M059J (cell line): ENCODE results near the gene TBXAS1. TPM values are rescaled to one million over a fixed set of nuclear protein-coding genes. Genes with fewer than 3 reads are reported as not detected.
A peak's percentile ranks its signal among the peaks of the same experiment; 100 is the strongest.

Experiments
- DNase-seq: peaks from one replicate; pipeline ENCODE4 v3.0.0-alpha.2; 2012; ENCODE audit warnings: low read depth
- total RNA-seq: library from RNA; depleted of rRNA; stranded (reverse); fragments of >200 nt; shearing (Covaris generic); gene quantifications from 2 replicates; pipeline ENCODE4 v1.2.3, GENCODE V29; 2014

Gene TBXAS1
- total RNA-seq, 1 experiment from 2014 or later: 7.8 TPM

DNA sequence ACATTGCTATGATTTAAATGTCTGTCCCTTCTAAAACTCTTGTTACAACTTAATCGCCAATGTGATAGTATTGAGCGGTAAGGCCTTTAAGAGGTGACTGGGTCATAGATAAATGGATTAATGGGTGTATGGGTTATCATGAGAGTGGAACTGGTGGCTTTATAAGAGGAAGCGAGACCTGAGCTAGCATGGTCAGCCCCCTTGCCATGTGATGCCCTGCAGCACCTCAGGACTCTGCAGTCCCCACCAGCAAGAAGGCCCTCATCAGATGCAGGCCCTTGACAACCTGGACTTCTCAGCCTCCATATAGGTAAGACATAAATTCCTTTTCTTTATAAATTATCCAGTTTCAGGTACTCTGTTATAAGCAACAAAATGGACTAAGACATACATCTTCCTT lies 218.1 kb downstream of the TBXAS1 start:
- DNase-seq: no peak

DNA sequence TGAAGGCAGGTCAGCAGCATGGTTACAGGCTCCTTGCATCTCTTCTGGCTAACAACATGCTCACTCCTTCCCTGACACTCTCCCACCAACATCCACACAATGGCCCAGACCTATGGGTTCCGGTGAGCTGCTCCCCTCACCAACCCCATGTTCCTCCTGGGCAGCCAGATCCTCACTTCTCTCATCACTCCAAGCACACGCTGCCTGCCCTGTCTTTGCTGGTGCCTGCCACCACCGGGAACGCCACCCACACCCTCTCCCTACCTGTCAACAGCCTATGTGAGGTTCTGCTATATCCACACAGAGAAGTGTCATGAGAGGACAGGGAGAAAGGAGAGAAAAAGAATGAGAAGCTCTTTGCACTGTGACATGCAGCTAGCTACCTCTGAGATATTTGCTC lies 219.1 kb downstream of the TBXAS1 start:
- no peak for DNase-seq

DNA sequence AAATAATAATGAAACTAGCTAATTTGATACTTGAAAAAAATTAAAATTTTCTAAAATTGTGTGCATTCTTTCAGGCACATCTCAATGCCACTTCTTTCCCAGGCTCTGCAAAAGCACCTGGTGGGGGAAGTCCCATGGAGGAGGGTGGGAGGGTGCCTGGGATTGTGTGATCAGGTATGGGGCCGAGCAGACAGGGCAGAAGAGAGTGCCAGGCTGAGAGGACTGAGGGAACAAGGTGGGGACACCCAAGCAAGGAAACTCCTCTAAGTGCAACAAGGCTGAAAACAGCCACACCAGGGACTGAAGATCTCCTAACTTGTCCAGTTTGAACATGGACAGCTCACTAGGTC lies 219.9 kb downstream of the TBXAS1 start:
- DNase-seq: no peak

DNA sequence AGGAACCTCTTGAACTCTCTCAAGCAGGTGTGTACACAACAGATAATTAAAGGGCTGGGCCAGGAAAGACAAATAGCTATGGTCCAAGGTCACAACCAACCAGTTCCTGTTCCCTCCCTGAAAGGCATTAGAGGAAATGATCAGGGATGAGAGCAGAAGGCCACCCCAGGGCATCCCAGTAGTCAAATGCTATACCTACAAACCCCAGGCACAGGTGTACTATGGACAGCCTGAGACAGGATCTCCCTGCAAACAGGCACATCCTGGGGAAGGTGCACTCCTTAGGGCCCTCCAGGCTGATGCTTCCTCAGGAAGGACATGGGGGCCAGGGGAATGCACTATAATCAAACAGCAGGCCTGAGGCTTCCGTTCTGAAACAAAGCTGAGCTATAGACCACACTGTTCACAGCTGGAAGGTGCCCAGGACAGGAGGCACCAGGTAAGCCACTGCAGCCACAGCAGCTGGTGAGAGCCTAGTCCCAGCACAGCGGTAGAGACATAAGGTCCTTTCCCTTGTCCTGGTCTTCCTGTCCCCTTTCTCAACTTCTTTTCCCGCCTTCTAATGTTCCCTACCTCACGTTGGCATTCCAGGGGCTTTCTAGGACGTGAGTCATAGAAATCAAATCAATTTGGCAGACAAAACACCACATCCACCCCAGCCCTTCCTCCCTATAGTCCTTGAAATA lies 220.4 kb downstream of the TBXAS1 start:
- peak; percentile 56 for DNase-seq

DNA sequence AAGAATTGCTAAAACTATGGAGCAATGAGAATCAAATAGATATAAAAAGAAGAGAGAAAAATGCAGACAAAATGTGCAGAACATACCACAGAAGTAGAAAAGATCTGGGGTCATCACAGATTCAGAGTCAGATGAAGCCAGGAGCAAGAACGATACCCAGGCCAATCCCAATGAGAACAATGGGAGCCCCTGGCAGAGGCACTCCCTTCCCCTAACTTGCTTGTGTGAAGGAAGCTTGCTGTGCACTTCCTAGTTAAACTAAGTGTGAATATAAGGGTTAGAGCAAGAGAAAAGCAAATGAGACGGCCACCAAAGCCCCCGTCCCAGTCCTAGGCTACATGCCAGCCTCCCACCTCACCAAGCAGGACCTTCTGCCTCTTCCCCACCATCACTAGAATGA lies 221.0 kb downstream of the TBXAS1 start:
- DNase-seq: no peak

DNA sequence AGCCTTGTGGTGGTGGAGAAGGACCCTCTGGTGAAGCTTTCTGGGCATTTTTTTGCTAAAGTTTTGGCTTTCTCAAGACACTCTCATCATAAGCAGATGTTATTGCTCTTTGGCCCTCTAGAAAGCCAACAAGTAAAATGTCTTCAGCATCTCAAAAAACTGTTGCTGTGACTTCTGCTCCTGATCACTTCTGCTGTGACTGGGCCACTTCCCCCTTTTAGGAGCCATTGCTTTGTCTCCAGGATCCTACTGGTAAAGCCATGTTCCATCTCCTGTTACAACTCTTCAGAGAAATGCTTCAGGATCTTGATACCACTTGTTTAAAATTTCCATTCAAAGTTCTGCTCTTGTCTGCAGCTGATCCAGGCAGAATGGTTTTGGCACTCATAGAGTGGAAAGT lies 222.8 kb downstream of the TBXAS1 start:
- no peak for DNase-seq

DNA sequence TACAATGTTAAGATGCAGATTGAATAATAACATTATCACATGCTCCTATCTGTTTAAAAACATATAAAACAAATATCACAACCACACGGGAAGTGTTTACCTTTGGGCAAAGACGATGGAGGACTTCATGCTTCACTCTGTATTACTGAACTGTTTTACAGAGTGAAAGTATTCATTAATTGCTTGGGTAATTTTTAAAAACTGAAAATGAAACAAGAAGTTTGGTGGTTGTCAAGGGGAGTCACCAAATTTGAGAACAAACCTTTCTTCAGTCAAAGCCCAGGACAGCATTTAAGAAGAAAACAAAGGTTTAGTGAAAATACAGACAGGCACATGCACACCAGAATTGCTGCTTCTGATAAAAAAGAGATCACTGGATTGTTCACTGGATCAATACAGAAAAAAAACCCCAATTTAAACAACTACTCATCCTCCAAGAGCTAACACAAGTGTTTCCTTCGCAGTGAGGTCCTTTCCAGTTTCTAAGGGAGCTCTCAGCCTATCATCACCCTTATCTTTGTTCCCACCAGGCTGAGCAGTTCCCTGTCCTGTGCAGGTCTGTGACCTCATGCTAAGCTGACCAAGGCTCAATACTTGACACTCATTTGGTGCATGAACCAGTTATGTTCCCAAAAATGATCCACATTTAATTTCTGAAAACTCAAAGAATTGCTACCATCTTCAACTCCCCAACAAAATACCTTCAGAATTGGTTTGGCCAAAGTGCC lies 224.9 kb downstream of the TBXAS1 start:
- DNase-seq: no peak

DNA sequence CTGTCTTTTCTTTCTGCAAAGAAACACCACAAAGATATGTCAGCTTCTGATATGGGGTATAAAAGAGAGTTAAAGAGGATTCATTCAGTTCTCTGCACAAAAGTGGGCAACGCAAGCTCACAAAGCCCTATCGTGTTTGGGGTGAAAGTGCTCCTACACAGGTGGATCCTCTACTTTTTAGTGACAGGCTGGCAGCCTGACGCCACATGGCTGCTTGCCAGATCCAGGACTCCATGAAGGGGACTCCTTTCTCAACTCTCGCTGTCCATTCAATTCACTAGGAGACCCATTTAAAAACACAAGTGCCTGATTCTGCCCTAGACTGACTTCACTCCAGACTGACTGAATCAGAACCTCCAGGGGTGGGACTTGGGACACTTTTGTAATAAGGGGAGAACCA lies 225.7 kb downstream of the TBXAS1 start:
- DNase-seq: no peak

DNA sequence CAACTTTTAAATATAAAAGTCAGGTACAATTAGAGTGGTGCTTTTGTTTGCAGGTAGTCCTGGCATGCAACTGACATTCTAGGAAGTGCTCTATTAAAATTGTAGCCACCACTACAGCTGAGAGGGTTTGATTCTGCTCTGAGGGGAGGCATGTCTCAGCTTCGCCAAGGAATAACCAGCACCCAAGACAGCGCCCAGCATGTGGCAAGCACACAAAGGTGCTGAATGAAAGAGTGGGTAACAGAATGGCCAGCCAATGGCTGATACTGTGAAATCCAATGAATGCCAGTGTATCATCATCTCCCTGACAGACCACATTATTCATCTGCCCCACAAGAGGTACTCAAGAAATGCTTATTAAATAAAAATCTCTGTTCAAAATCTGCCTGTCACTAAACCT lies 226.8 kb downstream of the TBXAS1 start:
- no peak for DNase-seq

DNA sequence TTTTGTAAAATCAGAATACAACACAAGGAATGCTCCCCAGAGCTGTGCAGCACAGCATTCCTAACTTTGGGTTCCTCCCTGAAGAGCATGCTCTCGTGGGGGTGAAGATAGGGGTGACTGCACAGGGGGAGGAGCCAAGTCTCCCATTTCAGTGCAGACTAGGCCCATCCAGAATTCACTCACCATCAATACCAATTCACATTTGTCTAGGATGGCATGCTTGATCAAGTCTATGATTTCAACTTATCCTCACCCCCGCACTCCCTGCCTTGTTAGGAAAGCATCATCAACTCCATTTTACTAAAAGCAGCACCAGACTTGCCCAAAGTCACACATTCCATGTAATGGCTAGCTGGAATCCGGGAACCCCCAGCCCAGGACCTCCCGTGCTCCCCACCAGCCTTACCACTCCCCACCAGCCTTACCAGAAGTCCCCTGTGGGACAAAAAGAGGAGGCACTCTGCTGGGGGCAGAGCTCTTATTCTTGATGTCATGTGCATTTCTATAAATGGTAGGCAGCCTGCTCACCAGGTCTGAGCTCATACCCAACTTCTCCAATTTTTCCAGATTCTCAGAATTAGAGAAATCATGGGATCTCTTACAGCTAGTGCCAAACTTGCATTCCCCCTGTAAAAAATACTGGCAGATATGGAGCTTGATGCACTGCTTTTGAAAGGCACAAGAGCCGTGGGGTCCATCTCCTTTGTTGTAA lies 227.5 kb downstream of the TBXAS1 start:
- DNase-seq: no peak

DNA sequence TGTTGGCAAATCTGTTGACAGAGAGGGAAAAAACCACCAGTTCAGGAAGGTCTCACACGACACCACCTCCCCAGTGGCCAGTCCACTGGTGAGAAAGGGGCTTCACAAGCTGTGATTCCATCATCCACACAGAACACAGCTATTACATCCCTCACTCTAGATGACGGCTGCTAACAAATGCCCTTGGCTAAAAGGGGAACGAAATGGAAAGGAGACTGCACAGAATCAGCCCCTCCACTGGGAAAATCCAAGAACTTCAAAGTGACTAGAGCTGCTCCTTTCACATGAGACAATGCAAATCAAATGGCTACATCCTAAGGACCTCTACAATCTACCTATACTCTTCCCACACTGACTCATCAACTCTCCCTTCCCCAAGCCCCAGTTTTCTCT lies 228.1 kb downstream of the TBXAS1 start:
- no peak for DNase-seq

DNA sequence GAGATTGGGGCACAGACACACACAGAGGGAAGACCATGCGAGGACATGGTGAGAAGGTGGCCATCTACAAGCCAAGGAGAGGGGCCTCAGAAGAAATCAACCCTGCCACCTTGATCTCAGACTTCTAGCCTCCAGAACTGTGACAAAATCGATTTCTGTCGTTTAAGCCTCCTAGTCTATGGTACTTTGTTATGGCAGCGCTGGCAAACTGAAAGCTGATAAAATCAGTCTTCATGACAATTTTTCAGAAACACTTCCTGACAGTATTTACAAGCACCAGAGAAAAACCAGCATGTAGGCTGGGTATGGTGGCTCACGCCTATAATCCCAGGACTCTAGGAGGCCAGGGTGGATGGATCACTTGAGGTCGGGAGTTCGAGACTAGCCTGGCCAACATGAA lies 229.5 kb downstream of the TBXAS1 start:
- DNase-seq: no peak

DNA sequence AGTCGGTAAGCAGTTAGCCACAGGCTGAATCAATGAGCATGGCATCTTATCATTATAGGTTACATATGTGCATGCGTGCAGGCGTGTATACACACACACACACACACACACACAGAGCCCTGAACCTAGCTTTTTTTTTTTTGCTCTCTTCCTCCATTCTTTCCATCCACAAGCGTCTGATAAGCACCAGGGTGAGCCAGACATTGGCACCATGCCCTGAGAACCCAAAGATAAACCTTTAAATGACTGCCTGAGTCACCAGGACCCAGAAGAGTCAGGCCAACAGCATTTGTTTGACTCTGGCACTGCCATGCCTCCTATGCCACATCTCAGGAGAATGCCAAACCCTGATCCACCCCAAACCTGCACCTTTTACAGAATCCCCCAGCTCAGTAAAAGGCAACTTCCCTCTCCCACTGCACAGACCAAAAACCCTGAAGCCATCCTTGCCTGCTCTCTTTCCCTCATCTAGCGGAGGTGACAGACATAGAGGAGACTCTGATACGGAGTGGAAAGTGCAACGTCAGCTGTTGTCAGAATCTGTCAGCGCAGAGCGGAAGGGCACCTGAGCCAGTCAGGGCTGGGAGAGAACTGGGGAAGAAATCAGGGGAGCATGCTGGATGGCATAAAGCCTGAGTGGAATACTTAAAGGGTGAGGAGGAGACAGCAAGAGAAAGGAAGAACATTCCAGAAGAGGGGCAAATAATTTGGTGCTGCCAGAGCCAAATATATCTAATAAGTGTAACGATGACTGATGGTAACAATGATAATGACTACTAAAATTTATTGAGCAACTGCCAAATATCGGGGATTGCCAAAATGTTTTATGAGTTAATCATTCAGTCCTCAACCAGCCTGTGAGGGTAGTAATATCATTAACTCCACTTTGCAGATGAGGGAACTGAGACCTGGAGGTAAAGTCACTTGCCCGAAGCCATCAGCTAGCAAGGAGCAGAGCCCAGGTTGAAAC lies 230.5 kb downstream of the TBXAS1 start:
- DNase-seq: peak; percentile 99

DNA sequence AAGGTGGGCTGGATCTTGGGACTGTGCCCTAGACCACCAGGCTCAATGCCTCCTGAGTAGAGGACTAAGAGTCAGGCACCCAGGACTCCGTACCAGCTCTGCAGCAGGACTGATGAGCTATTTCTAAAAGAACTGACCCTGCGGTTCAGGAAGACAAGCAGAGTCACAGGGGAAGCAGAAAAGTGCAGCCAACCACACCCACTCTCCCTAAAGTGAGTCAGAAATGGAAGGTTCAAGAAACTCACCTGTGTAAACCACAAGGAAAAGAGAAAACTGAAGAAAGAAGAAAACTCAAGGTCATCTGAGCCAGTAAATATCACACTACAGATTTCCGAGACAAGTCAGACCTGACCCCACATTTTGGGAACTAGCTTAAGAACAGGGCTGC lies 231.2 kb downstream of the TBXAS1 start:
- peak; percentile 75 for DNase-seq

DNA sequence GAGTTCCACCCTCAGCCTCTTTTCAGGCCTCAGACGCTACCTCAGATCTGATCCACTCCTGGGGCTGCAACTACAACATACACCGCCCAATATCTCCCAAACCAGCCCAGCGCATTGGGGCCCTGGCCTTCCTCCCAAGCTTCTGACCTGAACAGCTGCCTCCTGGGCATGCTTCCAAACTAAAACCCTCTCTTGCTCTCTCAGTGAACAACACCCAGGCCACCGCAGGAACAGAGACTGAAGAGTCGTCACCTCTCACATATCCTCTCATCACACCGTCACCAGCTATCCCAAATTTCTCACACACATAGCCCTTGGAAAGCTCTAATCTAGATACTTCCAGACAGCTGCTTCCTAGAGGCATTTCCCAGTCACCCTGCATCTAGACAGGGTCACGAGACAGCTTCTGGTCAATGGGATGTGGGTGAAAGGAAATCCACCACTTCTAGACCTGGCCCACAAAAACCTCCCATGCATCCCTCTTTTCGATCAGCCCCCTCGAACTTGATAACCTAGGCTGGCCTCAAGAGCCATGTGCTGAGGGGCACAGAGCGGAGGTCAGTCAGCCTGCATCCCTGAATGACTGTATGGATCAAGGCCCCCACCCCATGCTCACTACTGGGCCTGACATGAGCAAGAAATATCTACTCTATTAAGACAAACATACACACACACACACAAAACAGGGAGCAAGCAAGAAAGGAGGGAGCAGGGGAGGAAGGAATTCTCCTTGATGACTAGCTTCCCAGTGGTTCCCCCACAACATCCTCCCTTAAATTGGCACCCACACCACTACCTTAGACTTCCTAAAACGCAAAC lies 231.9 kb downstream of the TBXAS1 start:
- DNase-seq: peak; percentile 65

DNA sequence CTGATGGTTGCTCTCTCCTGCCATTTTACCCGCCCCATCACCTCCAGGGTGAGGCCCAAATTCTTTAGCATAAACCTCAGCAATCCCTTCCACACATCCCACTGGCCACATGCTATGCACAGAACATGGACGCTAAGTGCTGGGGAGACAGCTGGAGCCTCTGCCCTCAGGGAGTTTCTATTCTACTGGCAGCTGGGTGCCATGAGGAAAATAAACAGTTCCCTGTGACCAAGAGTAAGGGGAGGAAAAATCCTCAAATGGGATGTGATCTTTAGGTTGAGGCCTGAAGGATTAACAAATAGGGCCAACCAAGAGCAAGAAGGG lies 232.5 kb downstream of the TBXAS1 start:
- DNase-seq: peak; percentile 39

DNA sequence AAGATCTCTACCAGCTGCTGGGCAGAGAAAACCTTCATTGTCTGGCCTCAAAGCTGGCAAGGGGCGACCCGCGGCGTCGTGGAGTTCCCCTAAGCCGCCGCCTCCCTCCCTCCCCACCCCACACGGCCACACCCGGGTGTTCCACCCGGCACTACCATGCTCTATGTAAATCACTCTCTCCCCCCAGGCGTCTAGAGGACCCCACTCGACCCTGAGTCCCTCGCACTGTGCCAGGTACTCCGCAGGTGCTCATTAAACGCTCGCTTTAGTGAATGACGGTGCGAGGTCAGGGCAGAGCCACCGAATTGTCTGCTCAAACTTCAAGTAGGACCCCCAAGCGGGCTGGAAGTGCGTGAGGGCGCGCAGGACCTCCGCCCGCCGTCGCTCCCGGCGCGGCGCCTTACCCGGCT lies 233.1 kb downstream of the TBXAS1 start:
- peak; percentile 38 for DNase-seq

DNA sequence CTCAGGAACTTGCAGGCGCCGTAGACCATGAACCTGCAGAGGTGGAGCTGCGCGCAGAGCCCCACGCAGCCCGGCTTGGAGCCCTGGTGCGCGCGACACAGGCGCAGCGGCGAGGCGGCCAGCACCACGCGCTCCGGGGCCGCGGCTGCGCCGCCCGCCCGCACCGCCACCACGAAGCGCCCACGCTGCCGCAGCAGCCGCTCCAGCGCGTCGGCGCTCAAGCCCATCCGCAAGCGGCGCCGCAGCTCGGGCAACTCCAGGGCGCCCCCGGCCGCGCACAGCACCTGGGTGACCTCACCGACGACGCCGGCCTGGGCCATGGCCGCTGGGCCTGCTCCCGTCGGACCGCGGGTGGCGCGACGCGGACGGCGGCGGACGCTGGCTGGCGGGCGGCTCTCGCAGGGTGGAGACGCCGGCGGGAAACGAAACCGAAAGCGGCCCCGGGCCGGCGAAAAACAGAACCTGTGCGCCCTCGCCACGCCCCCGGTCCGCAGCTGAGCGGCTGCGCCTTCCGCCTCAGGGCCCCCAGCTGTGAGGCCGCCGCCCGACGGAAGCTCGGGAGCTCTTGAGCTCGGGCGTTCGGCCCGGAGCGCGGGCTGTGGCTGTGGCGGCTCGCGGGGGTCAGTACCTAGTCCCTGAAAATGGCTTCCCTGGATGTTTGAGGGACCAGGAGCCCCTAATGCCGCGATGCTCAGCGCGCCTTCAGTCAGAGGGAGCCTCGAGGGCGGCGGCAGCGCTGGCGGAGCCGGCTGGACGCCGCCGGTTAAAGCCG lies 233.7 kb downstream of the TBXAS1 start, which contains the start of gene PARP12:
PARP12 (minus strand) TSS at position 424 of the 772 bp plus-strand sequence; CDS start at position 320, 104 bp downstream.
- DNase-seq: peak; percentile 88

DNA sequence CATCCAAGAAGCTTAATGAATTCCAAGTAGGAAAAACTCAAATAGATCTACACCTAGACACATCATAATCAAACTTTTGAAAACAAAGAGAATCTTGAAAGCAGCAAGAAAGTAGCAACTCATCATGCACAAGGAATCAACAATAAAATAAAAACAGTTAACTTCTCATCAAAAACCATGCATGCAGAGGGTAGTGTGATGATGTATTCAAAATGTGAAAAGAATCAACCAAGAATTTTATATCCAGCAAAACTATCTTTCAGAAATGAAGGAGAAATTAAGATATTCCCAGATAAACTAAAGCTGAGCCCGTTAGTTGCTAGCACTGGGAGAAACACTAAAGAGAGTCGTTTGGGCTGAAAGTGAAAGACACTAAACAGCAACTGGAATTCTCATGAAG lies 238.0 kb downstream of the TBXAS1 start:
- no peak for DNase-seq

DNA sequence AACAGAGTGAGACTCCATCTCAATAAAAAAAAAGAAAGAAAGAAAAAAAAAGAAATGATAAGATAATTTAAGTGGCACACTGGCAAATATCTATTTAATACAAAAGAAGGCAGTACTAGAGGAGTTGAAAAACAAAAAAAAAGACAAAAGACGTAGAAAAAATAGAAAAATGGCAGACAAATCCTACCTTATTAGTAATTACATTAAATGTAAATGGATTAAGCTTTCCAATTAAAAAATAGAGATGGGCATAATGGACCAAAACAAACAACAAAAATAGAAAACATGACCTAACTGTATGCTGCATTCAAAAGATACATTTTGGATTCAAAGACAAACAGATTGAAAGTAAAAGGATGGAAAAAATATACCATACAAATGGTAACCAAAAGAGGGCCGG lies 239.0 kb downstream of the TBXAS1 start:
- no peak for DNase-seq
